Trophoblast cell (in vitro differentiated cells and primary cell): ENCODE results near the gene ARMC12.

ENCODE experiments used
- DNase-seq, 2 donors: peaks; one replicate each; pipeline ENCODE4 v3.0.0-alpha.2; 2016
- H2AFZ ChIP-seq: 2 replicates; pipeline ENCODE4 v1.6.1; 2013; ENCODE audit warnings: low read length, moderate library complexity, mild to moderate bottlenecking; ENCODE audit not compliant: insufficient read depth, poor library complexity
- H2AK5ac ChIP-seq: 2 replicates; pipeline ENCODE4 v1.6.1; 2013; ENCODE audit warnings: mild to moderate bottlenecking, low read length
- H2BK120ac ChIP-seq: 2 replicates; pipeline ENCODE4 v1.6.1; 2013; ENCODE audit warnings: low read length, mild to moderate bottlenecking, moderate library complexity; ENCODE audit not compliant: insufficient read depth, poor library complexity
- H2BK12ac ChIP-seq: 2 replicates; pipeline ENCODE4 v1.6.1; 2013; ENCODE audit warnings: mild to moderate bottlenecking, low read length, moderate library complexity
- H2BK5ac ChIP-seq: 2 replicates; pipeline ENCODE4 v1.6.1; 2013; ENCODE audit warnings: low read length, low read depth, moderate library complexity, mild to moderate bottlenecking; ENCODE audit not compliant: poor library complexity
- H3K14ac ChIP-seq: 2 replicates; pipeline ENCODE4 v1.6.1; 2013; ENCODE audit warnings: mild to moderate bottlenecking, low read length
- H3K18ac ChIP-seq: 2 replicates; pipeline ENCODE4 v1.6.1; 2013; ENCODE audit warnings: mild to moderate bottlenecking, low read length
- H3K23ac ChIP-seq: 2 replicates; pipeline ENCODE4 v1.6.1; 2013; ENCODE audit warnings: low read length
- H3K27ac ChIP-seq: 2 replicates; pipeline ENCODE4 v1.5.1; 2013; ENCODE audit warnings: low read depth, mild to moderate bottlenecking, inconsistent platforms, low read length, moderate library complexity
- H3K27me3 ChIP-seq: 2 replicates; pipeline ENCODE4 v1.6.1; 2013; ENCODE audit warnings: inconsistent platforms, mild to moderate bottlenecking, low read length, moderate library complexity; ENCODE audit not compliant: insufficient read depth
- H3K36me3 ChIP-seq, 2 experiments: 1 replicate in 1 of 2; 2 replicates in 1 of 2; pipeline ENCODE4 v1.6.1; 2013; ENCODE audit warnings: low read length in 2 of 2, mild to moderate bottlenecking in 2 of 2, moderate library complexity in 1 of 2; ENCODE audit not compliant: insufficient read depth in 2 of 2, control insufficient read depth in 1 of 2
- H3K4ac ChIP-seq: 2 replicates; pipeline ENCODE4 v1.6.1; 2013; ENCODE audit warnings: low read depth, mild to moderate bottlenecking, low read length, moderate library complexity
- H3K4me1 ChIP-seq, 2 experiments: 1 replicate in 1 of 2; 2 replicates in 1 of 2; pipeline ENCODE4 v1.6.1; 2013; ENCODE audit warnings: low read length in 2 of 2, mild to moderate bottlenecking in 2 of 2, moderate library complexity in 1 of 2; ENCODE audit not compliant: insufficient read depth in 2 of 2, control insufficient read depth in 1 of 2
- H3K4me2 ChIP-seq: 2 replicates; pipeline ENCODE4 v1.6.1; 2013; ENCODE audit warnings: inconsistent platforms, mild to moderate bottlenecking, low read length, moderate library complexity
- H3K4me3 ChIP-seq: 2 replicates; pipeline ENCODE4 v1.5.1; 2013; ENCODE audit warnings: mild to moderate bottlenecking, low read depth, low read length, inconsistent platforms
- H3K79me1 ChIP-seq: one replicate; pipeline ENCODE4 v1.6.1; 2013; ENCODE audit warnings: low read length
- H3K79me2 ChIP-seq: 2 replicates; pipeline ENCODE4 v1.6.1; 2013; ENCODE audit warnings: low read length, mild to moderate bottlenecking; ENCODE audit not compliant: control insufficient read depth, insufficient read depth, poor library complexity
- H3K9ac ChIP-seq: 2 replicates; pipeline ENCODE4 v1.6.1; 2013; ENCODE audit warnings: mild to moderate bottlenecking, low read length
- H3K9me3 ChIP-seq: 2 replicates; pipeline ENCODE4 v1.6.1; 2013; ENCODE audit warnings: low read depth, mild to moderate bottlenecking, control low read depth, inconsistent platforms, low read length; ENCODE audit not compliant: insufficient read depth
- H4K12ac ChIP-seq: 2 replicates; pipeline ENCODE4 v1.6.1; 2013; ENCODE audit warnings: low read depth, mild to moderate bottlenecking, low read length, moderate library complexity
- H4K8ac ChIP-seq: 2 replicates; pipeline ENCODE4 v1.6.1; 2013; ENCODE audit warnings: low read depth, mild to moderate bottlenecking, low read length, moderate library complexity
- H4K91ac ChIP-seq: one replicate; pipeline ENCODE4 v1.6.1; 2013; ENCODE audit warnings: low read depth, mild to moderate bottlenecking, low read length, moderate library complexity
- WGBS: extraction: QIAGEN DNeasy Blood & Tissue Kit; methylation state at CpG from one replicate; pipeline ENCODE4 v1.1.7; 2013; ENCODE audit warnings: missing lambda C conversion rate; ENCODE audit not compliant: insufficient read length, insufficient coverage; ENCODE audit errors: extremely low coverage; 5-methylcytosine and 5-hydroxymethylcytosine counted together

The ARMC12 gene

DNA sequence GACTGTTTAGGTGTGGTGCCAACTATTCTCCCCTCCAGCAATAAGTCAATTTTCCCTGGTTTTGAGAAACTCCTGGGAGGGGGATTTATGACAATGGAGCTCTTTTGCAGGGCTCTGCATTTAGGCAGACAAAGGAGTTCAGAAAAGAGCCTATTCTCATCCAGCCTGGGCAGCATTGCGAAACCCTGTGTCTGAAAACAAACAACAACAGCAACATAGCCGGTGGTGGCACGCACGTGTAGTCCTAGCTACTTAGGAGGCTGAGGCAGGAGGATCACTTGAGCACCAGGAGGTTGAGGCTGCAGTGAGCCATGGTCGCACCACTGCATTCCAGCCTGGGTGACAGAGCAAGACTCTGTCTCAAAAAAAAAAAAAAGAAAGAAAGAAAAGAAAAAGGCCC, 53.9 kb downstream of the ARMC12 start:
- Histone ChIP-seq H2BK120ac (no peak overlapping the region), H3K14ac (no peak overlapping the region), H4K12ac (no peak overlapping the region), H3K9me3 (peaks cover 2% of the 10 kb centered on the region), H2AK5ac (no peak overlapping the region), H3K36me3 (no peaks in the 10 kb centered on the region), H3K79me1 (no peaks in the 10 kb centered on the region), H3K9ac (no peak overlapping the region), H3K23ac (no peak overlapping the region), H3K27me3 (no peaks in the 10 kb centered on the region), H4K91ac (no peak overlapping the region), H2BK5ac (no peak overlapping the region), H3K4me3 (no peak overlapping the region), H3K4me2 (no peak overlapping the region), H3K79me2 (no peaks in the 10 kb centered on the region), H3K4ac (no peak overlapping the region), H2BK12ac (no peak overlapping the region), H3K4me1 (no peaks in the 10 kb centered on the region), H3K27ac (no peak overlapping the region), H4K8ac (no peak overlapping the region), H3K18ac (no peak overlapping the region), H2AFZ (no peak overlapping the region)
- WGBS, result no CpG with 5 or more reads among the region's 5 CpGs
- peak in 1 of 2 donors; percentile 12 for DNase-seq

DNA sequence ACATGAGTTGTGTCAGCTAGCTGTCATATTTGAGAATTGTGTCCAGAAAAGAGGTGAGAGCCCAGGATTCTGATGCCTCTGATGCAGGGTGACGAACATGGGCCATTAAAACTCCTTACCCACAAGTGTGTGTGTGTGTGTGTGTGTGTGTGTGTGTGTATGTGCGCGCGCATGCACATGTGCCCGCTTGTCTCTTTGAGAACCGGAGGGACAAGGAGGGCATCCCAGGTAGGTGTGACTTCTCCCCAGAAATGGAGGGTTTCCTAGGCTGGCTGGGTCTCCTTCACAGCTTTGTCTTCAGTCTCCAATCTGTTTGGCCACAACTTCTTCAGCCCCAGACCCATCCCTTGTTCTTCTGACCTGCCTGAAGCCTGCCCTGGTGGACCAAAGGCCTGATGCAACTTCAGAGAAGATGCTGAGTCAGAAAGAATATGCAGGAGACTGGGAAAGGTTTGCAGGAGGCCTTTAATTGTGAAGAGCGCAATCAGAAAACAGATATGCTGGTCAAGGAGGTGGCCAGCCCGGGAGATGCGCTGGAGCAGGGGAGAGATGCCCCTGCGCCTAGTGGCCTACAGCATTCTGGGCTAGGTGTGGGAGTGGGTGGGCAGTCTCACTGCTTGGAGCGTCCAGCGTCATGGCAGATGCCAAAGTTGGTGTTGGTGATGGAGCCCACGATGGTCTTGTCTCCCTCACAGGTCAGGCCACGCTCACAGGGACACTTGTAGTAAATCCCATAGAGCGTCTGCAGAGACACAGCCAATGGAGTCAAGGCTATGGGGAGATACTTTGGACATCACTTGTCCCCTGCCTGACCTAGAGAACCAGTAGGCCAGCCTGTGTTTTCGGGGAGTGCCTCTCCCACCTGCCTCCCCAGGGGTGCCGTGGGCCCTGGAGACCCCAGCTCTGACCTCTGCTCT, 58.0 kb downstream of the ARMC12 start:
- Histone ChIP-seq H2AK5ac (no peak overlapping the region), H2BK12ac (no peak overlapping the region), H2AFZ (no peak overlapping the region), H4K8ac (no peak overlapping the region), H3K36me3 (no peaks in the 10 kb centered on the region), H3K4me1 (no peaks in the 10 kb centered on the region), H3K4ac (no peak overlapping the region), H4K12ac (no peak overlapping the region), H3K18ac (no peak overlapping the region), H3K9me3 (no peaks in the 10 kb centered on the region), H3K79me2 (no peaks in the 10 kb centered on the region), H3K27ac (no peak overlapping the region), H3K79me1 (no peaks in the 10 kb centered on the region), H2BK120ac (no peak overlapping the region), H3K14ac (no peak overlapping the region), H4K91ac (no peak overlapping the region), H3K27me3 (no peaks in the 10 kb centered on the region), H3K4me2 (no peak overlapping the region), H3K23ac (no peak overlapping the region), H3K4me3 (no peak overlapping the region), H3K9ac (no peak overlapping the region), H2BK5ac (no peak overlapping the region)
- WGBS, result no CpG with 5 or more reads among the region's 17 CpGs
- no peak for DNase-seq

GRCh38 chr6:35795453-35796071, 58.7 kb downstream of the ARMC12 start:
- Histone ChIP-seq H3K79me2 (no peaks in the 10 kb centered on the region), H3K9ac (no peak overlapping the region)
- WGBS, result no CpG with 5 or more reads among the region's 11 CpGs

DNA sequence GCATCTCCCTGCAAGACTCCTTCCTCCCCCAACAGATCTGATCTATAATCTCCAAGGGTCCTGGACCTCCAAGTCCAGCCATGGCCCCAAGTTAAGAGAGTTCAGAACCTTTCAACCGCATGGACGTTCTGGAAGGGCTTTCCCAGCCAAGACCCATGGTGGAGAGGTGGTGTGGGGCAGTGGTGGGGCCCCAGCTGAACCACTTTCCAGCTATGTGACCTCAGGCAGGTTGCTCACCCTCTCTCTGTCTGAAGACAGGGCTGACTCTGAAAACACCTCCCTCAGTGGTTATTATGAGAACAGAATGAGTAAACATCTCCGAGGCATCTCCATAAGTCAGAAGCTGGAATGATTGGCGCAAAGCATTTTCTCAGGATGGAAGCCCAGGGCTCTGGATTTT, 59.4 kb downstream of the ARMC12 start:
- Histone ChIP-seq H2BK5ac (no peak overlapping the region), H2BK12ac (no peak overlapping the region), H3K36me3 (no peaks in the 10 kb centered on the region), H3K9me3 (no peaks in the 10 kb centered on the region), H3K9ac (no peak overlapping the region), H3K23ac (no peak overlapping the region), H2BK120ac (no peak overlapping the region), H3K4ac (no peak overlapping the region), H3K79me1 (no peaks in the 10 kb centered on the region), H4K8ac (no peak overlapping the region), H3K4me1 (no peaks in the 10 kb centered on the region), H3K79me2 (no peaks in the 10 kb centered on the region), H3K4me3 (no peak overlapping the region), H3K27me3 (no peaks in the 10 kb centered on the region), H3K14ac (no peak overlapping the region), H4K91ac (no peak overlapping the region), H3K18ac (no peak overlapping the region), H3K27ac (no peak overlapping the region), H2AFZ (no peak overlapping the region), H4K12ac (no peak overlapping the region), H2AK5ac (no peak overlapping the region), H3K4me2 (no peak overlapping the region)
- WGBS, result no CpG with 5 or more reads among the region's 4 CpGs
- no peak for DNase-seq

More at GRCh38 chr6:35795453-35796071, 58.7 kb downstream of the ARMC12 start:
- H3K27ac ChIP-seq, result no peak overlapping the region
- no peaks in the 10 kb centered on the region for H3K79me1 ChIP-seq
- no peaks in the 10 kb centered on the region for H3K4me1 ChIP-seq
- no peak overlapping the region for H2AFZ ChIP-seq
- no peak overlapping the region for H3K18ac ChIP-seq
- H2BK120ac ChIP-seq, result no peak overlapping the region
- H3K4ac ChIP-seq, result no peak overlapping the region
- H4K91ac ChIP-seq, result no peak overlapping the region
- H3K23ac ChIP-seq, result no peak overlapping the region
- no peak for DNase-seq
- no peak overlapping the region for H3K14ac ChIP-seq
- no peak overlapping the region for H4K8ac ChIP-seq
- no peak overlapping the region for H4K12ac ChIP-seq
- H3K9me3 ChIP-seq, result no peaks in the 10 kb centered on the region
- H2AK5ac ChIP-seq, result no peak overlapping the region
- H2BK5ac ChIP-seq, result no peak overlapping the region
- no peak overlapping the region for H3K4me2 ChIP-seq
- no peak overlapping the region for H2BK12ac ChIP-seq
- H3K4me3 ChIP-seq, result no peak overlapping the region
- no peaks in the 10 kb centered on the region for H3K36me3 ChIP-seq
- no peaks in the 10 kb centered on the region for H3K27me3 ChIP-seq
